IPS-15b (cell line): ENCODE measurements around the gene ABCG1.

Experiments
- H3K27me3 ChIP-seq: one replicate; pipeline ENCODE4 v1.6.1; 2013; ENCODE audit warnings: low read length; ENCODE audit not compliant: control insufficient read depth, insufficient read depth
- H3K36me3 ChIP-seq: one replicate; pipeline ENCODE4 v1.6.1; 2013; ENCODE audit warnings: low read length; ENCODE audit not compliant: control insufficient read depth, insufficient read depth
- H3K4me1 ChIP-seq: one replicate; pipeline ENCODE4 v1.6.1; 2013; ENCODE audit warnings: mild to moderate bottlenecking, low read length; ENCODE audit not compliant: control insufficient read depth, insufficient read depth
- H3K4me3 ChIP-seq: one replicate; pipeline ENCODE4 v1.5.1; 2013; ENCODE audit warnings: low read depth, low read length
- H3K9ac ChIP-seq: one replicate; pipeline ENCODE4 v1.6.1; 2013; ENCODE audit warnings: low read depth, mild to moderate bottlenecking, low read length
- H3K9me3 ChIP-seq: one replicate; pipeline ENCODE4 v1.6.1; 2013; ENCODE audit warnings: mild to moderate bottlenecking, low read length; ENCODE audit not compliant: control insufficient read depth, insufficient read depth

ABCG1 gene

DNA sequence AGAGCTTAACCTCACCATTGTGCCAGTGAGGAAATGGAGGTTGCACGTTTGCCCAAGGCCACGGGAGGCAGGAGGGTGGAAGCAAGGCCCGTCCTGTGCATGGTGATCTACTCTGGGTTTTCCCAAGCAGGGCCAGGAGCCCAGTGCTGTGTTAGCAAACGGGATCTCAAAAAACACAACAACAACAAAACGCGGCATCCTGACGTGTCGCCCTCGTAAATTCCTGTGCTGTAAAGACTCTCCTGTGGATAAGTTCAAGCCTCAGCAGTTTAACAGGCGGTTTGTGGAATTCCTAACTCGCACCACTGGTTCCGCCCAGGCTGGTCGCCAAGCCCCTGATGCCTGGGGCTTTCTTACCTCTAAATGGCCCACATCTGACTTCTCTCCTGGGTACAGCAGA lies 57.1 kb downstream of the ABCG1 start:
- Histone ChIP-seq H3K27me3 (no peaks in the 10 kb centered on the region), H3K9me3 (no peaks in the 10 kb centered on the region), H3K4me1 (no peaks in the 10 kb centered on the region), H3K36me3 (no peaks in the 10 kb centered on the region), H3K4me3 (no peak overlapping the region), H3K9ac (no peak overlapping the region)

DNA sequence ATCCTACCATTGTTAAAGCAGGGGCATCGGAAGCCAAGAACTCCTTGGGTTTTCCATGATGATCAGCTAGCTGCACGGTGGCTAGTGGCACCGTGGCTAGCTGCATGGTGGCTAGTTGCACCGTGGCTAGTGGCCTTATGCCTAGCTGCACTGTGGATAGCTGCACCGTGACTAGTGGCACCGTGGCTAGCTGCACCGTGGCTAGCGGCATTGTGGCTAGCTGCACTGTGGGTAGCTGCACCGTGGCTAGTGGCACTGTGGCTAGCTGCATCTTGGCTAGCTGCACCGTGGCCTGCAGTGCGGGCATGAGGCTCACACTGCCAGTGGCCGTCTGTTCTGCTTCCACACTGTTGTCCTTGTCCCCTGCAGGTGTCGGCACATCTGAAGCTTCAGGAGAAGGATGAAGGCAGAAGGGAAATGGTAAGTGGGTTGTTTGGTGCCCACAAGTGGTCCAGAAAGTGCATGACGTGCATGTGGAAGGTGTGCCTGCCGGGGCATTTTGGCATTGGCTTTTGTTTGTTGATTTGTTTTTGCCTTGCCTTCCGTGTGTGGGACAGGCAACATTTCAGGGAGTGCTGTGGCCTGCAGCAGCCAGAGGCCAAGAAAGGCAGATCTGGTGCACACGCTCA lies 57.7 kb downstream of the ABCG1 start:
- Histone ChIP-seq H3K36me3 (no peaks in the 10 kb centered on the region), H3K9ac (no peak overlapping the region), H3K4me1 (no peaks in the 10 kb centered on the region), H3K4me3 (no peak overlapping the region), H3K27me3 (no peaks in the 10 kb centered on the region), H3K9me3 (no peaks in the 10 kb centered on the region)

DNA sequence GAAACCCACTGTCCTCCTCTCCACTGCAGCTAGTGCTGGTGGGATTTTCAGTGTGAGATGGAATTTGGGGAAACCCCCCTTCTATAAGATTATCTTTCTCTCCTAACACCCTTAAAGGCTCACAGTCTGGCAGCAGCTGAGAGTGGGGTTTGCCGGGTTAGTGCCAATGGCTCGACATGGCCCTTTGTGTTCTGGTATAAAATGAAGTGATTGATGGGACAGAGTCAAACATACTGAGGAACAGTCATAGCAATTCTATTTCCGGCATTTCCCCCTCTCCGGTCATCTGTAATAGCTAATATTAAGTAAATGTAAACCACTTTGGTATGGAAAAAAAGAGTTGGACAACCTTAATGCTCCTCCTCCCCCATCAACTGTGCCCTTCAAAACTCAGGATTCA lies 58.7 kb downstream of the ABCG1 start:
- Histone ChIP-seq H3K9ac (no peak overlapping the region), H3K9me3 (no peaks in the 10 kb centered on the region), H3K4me3 (no peak overlapping the region), H3K4me1 (no peaks in the 10 kb centered on the region), H3K36me3 (no peaks in the 10 kb centered on the region), H3K27me3 (no peaks in the 10 kb centered on the region)

- Histone ChIP-seq H3K27me3 (no peaks in the 10 kb centered on the region), H3K9me3 (no peaks in the 10 kb centered on the region), H3K4me3 (no peak overlapping the region), H3K36me3 (no peaks in the 10 kb centered on the region), H3K4me1 (no peaks in the 10 kb centered on the region), H3K9ac (no peak overlapping the region)
These were observed 59.7 kb downstream of the ABCG1 start for GRCh38 chr21:42278451-42279149.

DNA sequence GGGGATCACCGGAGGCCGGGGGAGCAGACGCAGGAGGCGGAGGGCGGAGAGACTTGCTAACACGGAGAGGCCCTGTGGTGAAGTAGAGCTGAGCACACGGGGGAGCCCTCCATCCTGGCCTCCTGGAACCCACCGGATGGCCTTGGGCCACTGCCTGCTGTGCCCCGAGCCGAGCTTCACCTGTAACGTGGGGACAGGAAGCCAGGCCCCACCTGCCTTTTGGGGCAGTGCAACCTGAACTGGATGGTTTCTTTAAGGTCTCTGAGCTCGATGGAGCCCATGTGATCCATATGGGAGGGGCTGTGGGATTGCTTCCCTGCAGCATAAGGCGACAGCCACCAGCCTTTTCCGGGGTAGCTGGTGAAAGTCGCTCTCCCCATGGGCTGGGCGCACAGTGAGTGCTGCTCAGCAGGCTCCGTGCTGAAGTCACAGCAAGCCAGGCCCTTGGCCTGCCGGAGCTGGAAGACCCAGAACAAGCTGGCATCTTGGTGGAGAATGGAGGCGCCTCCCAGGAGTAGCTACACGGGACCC lies 60.5 kb downstream of the ABCG1 start:
- Histone ChIP-seq H3K9me3 (no peaks in the 10 kb centered on the region), H3K4me1 (no peaks in the 10 kb centered on the region), H3K36me3 (no peaks in the 10 kb centered on the region), H3K4me3 (no peak overlapping the region), H3K9ac (no peak overlapping the region), H3K27me3 (no peaks in the 10 kb centered on the region)

- Histone ChIP-seq H3K36me3 (no peaks in the 10 kb centered on the region), H3K9me3 (no peaks in the 10 kb centered on the region), H3K4me3 (no peak overlapping the region), H3K4me1 (no peaks in the 10 kb centered on the region), H3K9ac (no peak overlapping the region), H3K27me3 (no peaks in the 10 kb centered on the region)
These were observed 60.9 kb downstream of the ABCG1 start for GRCh38 chr21:42279888-42280287.

GRCh38 chr21:42280356-42281180 lies 61.6 kb downstream of the ABCG1 start:
- Histone ChIP-seq H3K4me1 (no peaks in the 10 kb centered on the region), H3K9ac (no peak overlapping the region), H3K9me3 (no peaks in the 10 kb centered on the region), H3K27me3 (no peaks in the 10 kb centered on the region), H3K4me3 (no peak overlapping the region), H3K36me3 (no peaks in the 10 kb centered on the region)

DNA sequence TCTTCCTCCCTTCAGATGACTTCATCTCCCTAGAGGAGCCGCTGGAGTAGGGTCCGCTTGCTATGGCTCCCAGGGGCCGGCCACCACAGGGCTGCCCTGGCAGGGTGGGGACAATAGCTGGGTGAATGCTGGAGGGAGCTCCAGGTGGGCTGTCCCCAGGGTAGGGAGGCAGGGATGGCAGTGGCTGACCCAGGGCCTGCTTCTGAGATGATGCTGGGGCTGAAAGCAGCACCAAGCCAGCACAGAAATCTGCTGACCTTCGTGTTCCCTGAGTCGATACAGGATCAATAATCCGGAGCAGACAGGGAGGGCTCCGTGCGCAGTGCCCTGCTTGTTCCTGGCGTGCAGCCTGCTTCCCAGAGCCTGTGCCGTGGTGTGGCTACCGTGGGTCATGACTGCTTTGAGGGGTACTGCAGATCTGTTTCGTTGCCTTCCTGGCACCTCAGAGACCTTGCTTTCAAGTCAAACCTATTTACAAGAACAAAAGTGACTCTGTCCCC lies 62.3 kb downstream of the ABCG1 start:
- no peaks in the 10 kb centered on the region for H3K4me1 ChIP-seq
- H3K9me3 ChIP-seq: no peaks in the 10 kb centered on the region
- no peak overlapping the region for H3K9ac ChIP-seq
- no peaks in the 10 kb centered on the region for H3K27me3 ChIP-seq
- no peak overlapping the region for H3K4me3 ChIP-seq
- no peaks in the 10 kb centered on the region for H3K36me3 ChIP-seq

- no peaks in the 10 kb centered on the region for H3K27me3 ChIP-seq
- H3K9me3 ChIP-seq: no peaks in the 10 kb centered on the region
- H3K9ac ChIP-seq: no peak overlapping the region
- H3K4me1 ChIP-seq: no peaks in the 10 kb centered on the region
- no peak overlapping the region for H3K4me3 ChIP-seq
- no peaks in the 10 kb centered on the region for H3K36me3 ChIP-seq
These were observed 63.1 kb downstream of the ABCG1 start for GRCh38 chr21:42282021-42282420.

DNA sequence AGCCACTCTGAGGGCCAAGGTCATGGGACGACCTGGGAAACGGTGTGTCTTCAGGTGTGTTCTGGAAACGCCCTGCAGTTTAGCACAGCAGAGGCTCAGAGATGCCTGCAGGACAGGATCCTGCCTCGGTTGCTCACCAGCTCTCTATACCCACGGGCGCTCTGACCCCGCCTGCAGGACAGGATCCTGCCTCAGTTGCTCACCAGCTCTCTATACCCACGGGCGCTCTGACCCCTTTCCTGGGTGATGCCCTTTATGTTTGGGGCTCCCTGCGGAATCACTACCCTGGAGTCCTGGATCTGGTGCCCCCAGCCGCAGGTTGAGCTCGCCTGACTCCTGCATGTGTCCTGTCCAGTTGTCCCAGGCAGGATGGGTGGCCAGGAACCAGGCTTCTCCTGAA lies 63.8 kb downstream of the ABCG1 start:
- Histone ChIP-seq H3K9me3 (no peaks in the 10 kb centered on the region), H3K9ac (no peak overlapping the region), H3K27me3 (no peaks in the 10 kb centered on the region), H3K4me1 (no peaks in the 10 kb centered on the region), H3K36me3 (no peaks in the 10 kb centered on the region), H3K4me3 (no peak overlapping the region)

DNA sequence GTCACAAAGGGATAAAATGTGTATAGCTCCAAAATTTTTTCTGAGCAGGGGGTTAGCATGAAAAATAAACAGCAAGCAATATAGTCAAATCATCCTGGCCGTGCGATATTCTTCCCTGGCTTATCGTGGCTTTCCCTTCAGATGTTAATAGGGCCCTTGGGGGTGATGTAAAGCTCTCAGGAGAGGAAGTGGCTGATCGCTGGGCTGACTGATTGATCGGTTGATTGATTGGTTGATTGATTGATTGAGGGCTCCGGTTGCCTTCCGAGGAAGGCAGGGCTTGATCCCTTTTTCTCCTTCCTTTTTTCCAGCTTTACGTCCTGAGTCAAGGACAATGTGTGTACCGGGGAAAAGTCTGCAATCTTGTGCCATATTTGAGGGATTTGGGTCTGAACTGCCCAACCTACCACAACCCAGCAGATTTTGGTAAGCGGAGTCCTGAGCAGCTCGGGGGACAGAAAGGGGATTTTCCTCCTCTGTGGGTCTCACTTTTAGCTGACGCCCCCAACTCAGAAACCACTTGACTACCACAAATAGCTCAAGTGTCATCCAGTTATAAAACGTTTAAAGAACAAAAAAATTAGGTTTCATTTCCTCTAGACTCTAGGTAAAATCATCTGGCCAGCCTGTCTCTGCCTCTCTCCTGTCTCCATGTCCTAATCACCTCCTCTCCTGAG lies 66.8 kb downstream of the ABCG1 start:
- no peaks in the 10 kb centered on the region for H3K36me3 ChIP-seq
- H3K9me3 ChIP-seq: no peaks in the 10 kb centered on the region
- H3K4me1 ChIP-seq: no peaks in the 10 kb centered on the region
- H3K9ac ChIP-seq: no peak overlapping the region
- H3K27me3 ChIP-seq: no peaks in the 10 kb centered on the region
- no peak overlapping the region for H3K4me3 ChIP-seq
